ENCODE measurements around the gene C3orf18.

The C3orf18 gene

GRCh38 chr3:50551054-50551659 lies 16.4 kb downstream of the C3orf18 start:
- no peak for DNase-seq (ENCODE audit: low read depth)

DNA sequence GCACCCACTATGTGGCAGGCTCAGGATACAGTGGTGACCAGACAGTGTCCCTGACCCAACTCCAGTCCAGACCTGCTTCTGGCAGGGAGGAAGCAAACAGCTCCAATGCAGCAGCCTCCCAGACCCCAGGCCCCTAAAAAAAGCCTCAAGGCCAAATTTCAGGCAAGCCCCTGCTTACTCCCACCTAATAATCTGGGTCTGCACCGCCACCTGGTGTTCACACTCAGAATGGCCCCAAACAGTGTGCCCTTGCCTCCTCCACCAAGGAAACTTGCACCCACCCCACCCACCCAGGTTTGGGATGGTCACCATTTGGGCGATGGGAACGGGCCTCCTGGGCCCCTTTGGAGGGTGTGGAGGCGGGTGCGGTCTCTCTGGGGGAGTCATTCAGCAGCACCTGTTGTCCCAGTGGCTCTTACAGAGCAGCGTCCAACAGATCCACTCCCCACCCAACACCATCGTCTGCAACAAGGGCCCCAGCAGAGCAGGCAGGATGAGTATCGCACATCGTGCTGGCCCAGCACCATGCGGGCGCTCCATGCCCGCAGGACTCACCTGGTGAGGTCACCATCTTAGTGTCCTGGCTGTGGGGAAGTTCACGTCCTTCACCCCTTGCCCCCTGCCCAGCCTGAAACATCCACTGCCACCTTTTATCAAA lies 17.3 kb downstream of the C3orf18 start:
- DNase-seq (ENCODE audit: low read depth) = peak; percentile 28

DNA sequence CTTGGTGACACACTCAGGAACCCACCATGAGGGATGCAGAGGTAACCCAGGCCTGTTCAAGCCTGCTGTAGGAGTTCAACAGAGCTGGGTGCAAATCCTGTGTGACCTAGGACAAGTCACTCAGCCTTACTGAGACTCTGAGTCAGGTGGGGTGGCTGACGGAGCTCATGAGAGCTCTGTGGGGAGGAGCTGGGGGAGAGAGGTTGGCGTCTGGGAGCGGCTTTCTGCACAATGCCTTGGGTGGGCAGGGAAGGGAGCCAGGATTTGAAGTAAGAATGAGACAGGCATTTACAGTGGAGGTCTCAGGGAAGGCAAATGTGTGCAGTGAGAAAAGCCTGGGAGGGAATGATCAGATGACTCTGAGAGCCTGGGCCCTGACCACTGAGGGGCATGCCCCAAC lies 18.3 kb downstream of the C3orf18 start:
- no peak for DNase-seq (ENCODE audit: low read depth)

DNA sequence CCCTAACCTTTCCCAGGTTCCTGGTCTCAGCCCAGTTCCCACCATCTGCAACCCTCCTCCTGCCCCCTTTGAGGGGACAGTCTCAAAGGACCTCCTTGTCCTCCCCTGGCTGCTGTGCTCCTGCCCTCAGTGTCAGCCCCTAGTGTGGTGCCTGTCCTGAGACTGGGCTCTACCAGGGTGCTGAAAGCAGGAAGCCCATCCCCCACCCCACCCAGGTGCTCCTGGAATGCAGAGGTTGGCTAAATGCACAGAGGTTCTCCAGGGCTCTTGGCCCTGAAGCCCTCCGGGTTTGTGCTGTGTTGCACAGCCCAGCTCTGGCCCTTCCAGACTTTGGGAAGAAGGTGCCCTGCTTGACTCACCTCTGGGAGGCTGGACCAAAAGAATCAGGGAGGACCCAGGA lies 21.8 kb downstream of the C3orf18 start:
- DNase-seq (ENCODE audit: low read depth) = no peak

DNA sequence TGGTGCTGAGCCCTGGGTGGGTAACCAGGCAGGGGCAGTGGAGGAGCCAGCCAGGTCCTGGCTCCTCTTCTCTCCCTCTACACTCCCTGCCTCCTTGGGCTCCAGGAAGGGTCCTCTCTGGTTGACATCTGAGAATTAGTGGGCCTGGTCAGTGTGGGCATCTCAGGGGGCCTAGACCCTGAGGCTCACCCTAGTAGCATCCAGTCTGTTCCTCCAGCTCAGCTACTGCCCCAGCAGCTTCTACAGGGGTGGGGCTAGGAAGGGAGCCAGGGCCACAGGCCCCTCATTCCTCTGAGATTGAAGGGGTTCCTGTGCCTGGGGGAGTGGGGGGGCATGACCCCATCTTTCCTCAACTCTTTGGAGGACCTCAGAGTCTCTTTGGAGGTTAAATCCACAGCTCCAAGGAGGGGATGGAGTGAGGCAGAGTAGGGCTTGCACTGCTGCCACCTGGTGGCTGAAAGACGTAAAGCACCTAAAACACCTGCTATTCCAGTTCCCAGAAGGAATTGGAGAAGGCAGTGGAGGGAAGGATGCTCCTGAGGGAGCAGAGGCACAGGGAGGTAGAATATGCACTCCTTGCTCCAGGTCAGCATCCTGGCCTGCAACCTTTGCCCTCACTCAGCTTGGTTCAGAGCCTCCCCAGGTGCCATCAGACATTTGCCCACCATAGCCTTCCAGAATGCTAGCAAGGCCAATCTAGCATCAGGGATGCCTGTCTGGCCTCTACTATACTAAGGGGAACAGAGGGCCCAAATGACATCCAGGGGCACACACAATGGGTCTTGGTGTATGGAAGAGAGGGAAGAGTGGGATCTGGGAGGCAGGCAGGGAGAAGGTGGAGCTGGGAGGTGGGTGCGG lies 25.1 kb downstream of the C3orf18 start:
- peak; percentile 32 for DNase-seq (ENCODE audit: low read depth)

GRCh38 chr3:50539356-50540286 lies 27.9 kb downstream of the C3orf18 start:
- DNase-seq (ENCODE audit: low read depth) = no peak

GRCh38 chr3:50537421-50538129 lies 30.0 kb downstream of the C3orf18 start:
- no peak for DNase-seq (ENCODE audit: low read depth)

- no peak for DNase-seq (ENCODE audit: low read depth)
These were observed 30.9 kb downstream of the C3orf18 start for GRCh38 chr3:50536471-50537180.

GRCh38 chr3:50534681-50535330 lies 32.7 kb downstream of the C3orf18 start:
- DNase-seq (ENCODE audit: low read depth) = peak; percentile 23

- DNase-seq (ENCODE audit: low read depth) = no peak
These were observed 33.6 kb downstream of the C3orf18 start for GRCh38 chr3:50533807-50534461.

DNA sequence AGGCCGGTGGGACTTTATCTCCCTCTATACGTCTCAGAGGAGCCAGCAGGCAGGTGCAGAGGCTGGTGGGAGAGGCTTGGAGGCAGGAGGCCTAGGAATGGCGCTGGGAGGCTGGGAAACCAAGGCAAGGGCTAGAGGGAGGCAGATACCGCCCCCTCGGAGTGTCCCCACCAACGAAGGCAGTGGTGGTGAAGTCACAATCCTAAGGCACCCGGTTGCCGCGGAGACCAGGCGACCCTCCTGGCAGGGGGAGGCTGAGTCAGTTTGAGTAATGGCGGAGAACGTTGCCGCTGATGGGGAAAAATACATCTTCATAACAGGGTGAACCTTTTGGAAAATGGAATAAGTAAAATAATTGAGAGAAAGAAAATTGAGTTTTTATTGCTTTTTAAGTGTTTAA lies 34.2 kb downstream of the C3orf18 start:
- no peak for DNase-seq (ENCODE audit: low read depth)

DNA sequence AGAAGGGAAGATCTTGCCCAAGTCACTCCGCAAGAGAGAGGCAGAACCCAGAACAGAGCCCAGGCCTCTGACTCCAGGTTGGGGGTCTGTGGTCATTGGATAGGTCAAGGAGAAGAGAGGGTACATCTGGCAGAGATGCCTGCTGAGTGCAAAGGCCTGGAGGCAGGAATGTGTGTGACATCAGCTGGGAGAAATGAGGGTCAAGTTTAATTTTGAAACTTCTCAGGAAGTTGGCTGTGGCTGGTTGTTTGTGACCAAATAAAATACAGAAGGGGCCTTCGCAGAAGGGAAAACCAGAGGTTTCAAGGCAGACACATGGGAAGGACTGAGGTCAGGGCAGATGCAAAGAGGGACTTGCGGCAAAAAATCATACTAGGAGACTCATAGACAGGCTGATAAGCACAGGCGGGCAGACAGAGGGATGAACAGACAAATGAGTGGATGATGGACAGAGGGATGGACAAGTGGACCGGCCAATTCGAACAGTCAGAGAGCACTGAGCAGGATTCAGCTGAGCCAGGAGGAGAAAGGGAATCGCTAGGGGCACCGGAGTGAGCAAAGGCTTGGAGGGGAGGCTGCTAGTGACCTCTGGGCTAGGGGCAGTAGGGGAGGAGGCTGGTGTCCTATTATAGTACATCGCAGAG lies 35.4 kb downstream of the C3orf18 start:
- no peak for DNase-seq (ENCODE audit: low read depth)

DNA sequence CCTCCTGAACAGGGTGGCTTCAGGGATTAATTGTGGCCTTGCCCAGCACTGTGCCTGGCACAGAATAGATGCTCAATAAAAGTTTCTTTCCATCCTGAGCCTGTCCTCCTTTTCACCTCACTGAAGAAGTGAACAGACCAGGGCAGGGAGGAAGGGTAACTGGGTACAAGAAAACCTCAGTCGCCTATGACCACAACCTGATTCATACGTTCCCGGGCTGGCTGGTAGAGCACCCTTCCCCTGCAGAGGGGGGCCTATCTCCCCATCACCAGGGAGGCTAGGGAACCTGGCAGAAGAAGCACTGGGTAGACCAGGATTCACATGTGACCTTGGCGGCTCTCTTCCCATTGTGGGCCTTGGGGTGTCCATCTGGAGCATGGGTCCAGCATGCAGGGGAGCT lies 36.3 kb downstream of the C3orf18 start:
- DNase-seq (ENCODE audit: low read depth) = no peak

DNA sequence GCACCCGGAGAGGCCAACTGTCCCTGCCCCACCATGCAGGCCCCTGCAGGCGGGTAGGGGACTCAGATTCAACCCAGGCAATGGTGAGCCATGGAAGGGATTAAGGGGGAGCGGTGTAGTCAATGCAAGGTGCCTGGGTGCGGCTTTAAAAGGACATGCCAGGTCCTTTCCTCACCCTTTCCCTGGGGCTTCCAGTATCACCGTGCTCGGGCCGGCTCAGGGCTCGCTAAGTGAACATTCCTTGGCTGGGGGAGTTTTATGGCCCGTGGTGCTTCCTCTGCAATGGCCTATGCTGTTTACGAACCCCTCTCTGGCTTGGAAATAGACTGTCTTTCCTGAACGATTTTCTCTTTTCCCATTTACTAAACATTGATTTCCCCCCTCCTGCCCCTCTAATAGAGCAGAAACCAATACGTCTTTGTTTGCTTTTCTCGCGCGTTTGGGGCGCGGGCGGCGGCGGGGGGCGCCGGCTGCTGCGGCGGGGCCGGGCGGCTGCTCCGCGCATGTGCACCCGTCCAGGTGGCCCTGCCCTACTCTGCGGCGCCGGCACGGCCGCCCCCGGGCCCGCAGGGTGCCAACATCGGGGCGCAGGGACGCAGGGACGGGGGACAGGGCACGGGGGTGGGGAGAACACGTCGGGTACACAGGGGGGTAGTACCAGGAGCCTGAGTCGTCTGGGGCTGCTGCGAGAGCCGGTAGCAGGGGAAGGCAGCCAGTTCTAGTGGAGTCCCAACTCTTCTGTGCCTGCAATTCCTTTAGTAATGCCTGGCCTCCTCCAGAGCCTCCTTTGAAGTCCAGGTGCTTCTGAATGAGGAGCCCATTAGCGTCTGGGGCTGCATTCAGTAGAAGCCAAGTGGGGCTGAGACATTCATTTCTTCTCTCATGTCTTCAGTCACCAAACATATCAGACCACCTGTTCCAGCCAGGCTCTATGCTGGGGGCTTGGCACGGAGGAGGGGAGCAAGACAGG lies 37.3 kb downstream of the C3orf18 start:
- no peak for DNase-seq (ENCODE audit: low read depth)

DNA sequence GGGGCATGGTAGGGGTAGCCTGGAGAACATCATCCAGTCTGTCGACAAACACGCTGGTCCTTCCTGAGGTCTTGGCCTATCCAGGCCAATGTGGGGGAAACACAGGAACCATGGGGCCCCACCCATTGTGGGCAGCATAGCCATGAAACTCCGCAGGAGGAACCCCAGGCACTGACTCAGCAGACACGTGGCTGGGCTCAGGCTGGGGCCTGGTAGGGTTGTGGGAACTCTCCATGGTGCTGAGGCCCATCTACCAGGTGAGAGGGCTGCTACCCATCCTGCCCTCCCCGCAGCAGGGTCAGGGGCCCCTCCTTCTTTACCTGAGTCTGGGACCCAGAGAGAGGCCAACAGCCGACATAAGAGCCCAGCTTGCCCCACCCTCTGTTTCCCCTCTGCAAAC lies 41.6 kb downstream of the C3orf18 start:
- DNase-seq (ENCODE audit: low read depth) = peak; percentile 63

DNA sequence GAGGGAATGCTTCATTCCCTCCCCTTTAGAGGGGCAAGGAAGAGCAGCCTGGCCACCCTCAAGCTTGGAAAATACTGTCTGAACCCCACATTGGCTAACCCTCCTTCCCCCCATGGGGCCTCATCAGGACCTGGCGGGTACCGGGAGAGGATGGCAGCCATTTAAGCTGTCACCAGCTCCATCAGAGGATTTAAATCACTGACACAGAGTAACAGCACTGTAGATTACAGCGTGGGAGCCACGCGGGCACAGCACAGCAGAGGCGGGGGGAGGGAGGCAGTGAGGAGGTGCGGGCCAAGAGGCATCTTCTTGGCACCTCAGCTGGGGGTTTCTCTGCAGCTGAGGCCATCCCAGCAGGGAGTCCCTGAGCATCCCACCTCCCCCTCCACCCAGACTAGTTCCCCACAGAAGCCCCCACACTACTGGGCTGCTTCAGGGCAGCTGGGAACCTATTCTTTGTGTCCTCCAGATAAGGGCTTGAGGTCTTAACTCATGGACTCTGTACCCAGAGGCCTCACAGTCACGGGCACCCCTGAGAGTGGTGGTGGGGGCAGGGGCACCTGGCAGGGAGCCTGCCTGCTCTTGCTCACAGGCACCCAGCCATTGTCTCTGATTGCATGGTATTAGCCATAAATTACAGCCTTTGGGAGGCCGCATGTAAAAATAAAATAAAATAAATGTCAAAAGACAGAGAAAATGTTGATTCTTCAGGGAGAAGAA lies 42.2 kb downstream of the C3orf18 start:
- DNase-seq (ENCODE audit: low read depth) = no peak

DNA sequence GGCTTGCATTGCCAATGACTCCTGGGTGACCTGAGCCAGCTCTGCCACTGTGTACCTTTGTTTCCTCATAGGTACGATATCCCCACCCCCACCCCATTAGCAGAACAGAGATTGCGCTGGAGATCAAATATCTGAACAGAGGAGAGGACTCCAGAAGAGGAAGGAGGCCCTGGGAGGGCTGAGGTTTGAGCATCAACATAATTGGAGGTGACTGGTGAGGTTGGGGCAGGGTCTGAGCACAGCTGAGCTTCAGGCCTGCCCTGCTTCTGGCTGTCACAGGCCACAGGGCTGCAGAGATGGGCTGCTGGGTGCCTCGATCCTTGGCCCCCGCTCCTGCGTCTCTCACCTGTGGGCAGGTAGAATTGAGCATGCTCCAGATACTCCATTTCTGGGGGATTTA lies 42.8 kb downstream of the C3orf18 start:
- no peak for DNase-seq (ENCODE audit: low read depth)
